ENCODE data around the gene SRP68. TPM values are rescaled to one million over a fixed set of nuclear protein-coding genes. Genes with fewer than 3 reads are reported as not detected.

Gene SRP68
- total and polyA plus RNA-seq, 2 of the 4 experiments (the other 2 are of a cell fraction) = 47.1 to 82.6 TPM

GRCh38 chr17:76075364-76076145 is 3.2 kb upstream of the SRP68 start:
- no peak overlapping the region for H3K4me3 ChIP-seq (ENCODE audit: insufficient read depth, low read depth, low read length)
- POLR2A ChIA-PET (ENCODE audit: unreplicated experiment) = no interaction called here
- dilution Hi-C loops (cut with HindIII; ENCODE audit: low sequenced_read_pairs, unreplicated experiment) (no loop called here), intact Hi-C loops (cut with micrococcal nuclease) (loop anchor here (10.0 kb wide), 1 partner anchor 171 kb away; the partner anchor contains the start of gene MRPL38), in situ Hi-C loops (cut with MboI; ENCODE audit: low sequenced_read_pairs) (no loop called here)
- peaks cover 66% of the 10 kb centered on the region for H3K27me3 ChIP-seq (ENCODE audit: control insufficient read depth, insufficient read depth, low read length)
- no peak overlapping the region for H3K14ac ChIP-seq (replicated peaks; ENCODE audit: low read depth, low read length)
- H3K9ac ChIP-seq (ENCODE audit: low read depth, low read length) = no peak overlapping the region
- no peak overlapping the region for H4K8ac ChIP-seq (ENCODE audit: low read depth in 2 of 2, low read length in 2 of 2)
- H2AFZ ChIP-seq (replicated peaks; ENCODE audit: low read length, poor library complexity) = peak overlapping the region; percentile 65
- WGBS, 2 experiments (ENCODE audit: extremely low coverage in 2 of 2, insufficient read length in 1 of 2) = 4% methylated on average over 23 of the region's 48 CpGs; no CpG with 5 or more reads in 1 of the 2 experiments
- H2BK15ac ChIP-seq (ENCODE audit: low read depth, low read length) = no peak overlapping the region
- no peak overlapping the region for H3K18ac ChIP-seq (ENCODE audit: low read depth, low read length)
- CTCF ChIA-PET = no interaction called here
- TF ChIP-seq SMC3 (IDR thresholded peaks at IDR 0.05; ENCODE audit: low read depth, low read length) = no peak
- TF ChIP-seq RFX5 (IDR thresholded peaks at IDR 0.05; ENCODE audit: low read depth, low read length) = no peak
- no peak overlapping the region for H4K91ac ChIP-seq (ENCODE audit: insufficient read depth, low read depth, low read length)
- DNase-seq = no peak
- no peaks in the 10 kb centered on the region for H3K9me3 ChIP-seq (ENCODE audit: control insufficient read depth, insufficient read depth, low read length)
- H2BK120ac ChIP-seq (ENCODE audit: low read depth, low read length) = no peak overlapping the region
- no peak overlapping the region for H3K4me2 ChIP-seq (ENCODE audit: low read depth, low read length)
- H2AK5ac ChIP-seq (ENCODE audit: low read depth, low read length) = no peak overlapping the region
- H3K79me1 ChIP-seq (ENCODE audit: low read depth in 1 of 2, low read length in 2 of 2) = peaks cover 0 to 19% of the 10 kb centered on the region in 2 experiments; a peak in 2 of 4 replicates
- BruUV-seq (replicated peaks) = no TSS peak
- H2BK5ac ChIP-seq (ENCODE audit: low read depth, low read length, poor library complexity, severe bottlenecking) = no peak overlapping the region
- H2AK9ac ChIP-seq (replicated peaks; ENCODE audit: low read depth, low read length, poor library complexity) = no peak overlapping the region
- no peaks in the 10 kb centered on the region for H3K36me3 ChIP-seq (ENCODE audit: control insufficient read depth, insufficient read depth, low read length)
- H2BK20ac ChIP-seq (ENCODE audit: low read depth, low read length) = no peak overlapping the region
- no peak overlapping the region for H3K27ac ChIP-seq (ENCODE audit: insufficient read depth, low read length)
- peaks cover 3% of the 10 kb centered on the region; the same call in 1 of the 2 replicates for H3K4me1 ChIP-seq (ENCODE audit: control insufficient read depth, insufficient read depth, low read length)
- no peak for ATAC-seq (ENCODE audit: low read depth)
- peaks cover 14% of the 10 kb centered on the region for H3K9me1 ChIP-seq (ENCODE audit: insufficient read depth, low read length)
- H3K4ac ChIP-seq (ENCODE audit: low read depth, low read length) = no peak overlapping the region
- H4K5ac ChIP-seq (ENCODE audit: low read depth, low read length) = no peak overlapping the region
- H3K23ac ChIP-seq (ENCODE audit: low read depth, low read length) = no peak overlapping the region
- no peak overlapping the region for H3K56ac ChIP-seq (ENCODE audit: extremely low read depth, insufficient read depth, low read length)
- H4K20me1 ChIP-seq (ENCODE audit: insufficient read depth, low read length) = peaks cover 12% of the 10 kb centered on the region

Measured in IMR-90 (cell line).